Measurements from ENCODE around the gene FOXP1.

DNA sequence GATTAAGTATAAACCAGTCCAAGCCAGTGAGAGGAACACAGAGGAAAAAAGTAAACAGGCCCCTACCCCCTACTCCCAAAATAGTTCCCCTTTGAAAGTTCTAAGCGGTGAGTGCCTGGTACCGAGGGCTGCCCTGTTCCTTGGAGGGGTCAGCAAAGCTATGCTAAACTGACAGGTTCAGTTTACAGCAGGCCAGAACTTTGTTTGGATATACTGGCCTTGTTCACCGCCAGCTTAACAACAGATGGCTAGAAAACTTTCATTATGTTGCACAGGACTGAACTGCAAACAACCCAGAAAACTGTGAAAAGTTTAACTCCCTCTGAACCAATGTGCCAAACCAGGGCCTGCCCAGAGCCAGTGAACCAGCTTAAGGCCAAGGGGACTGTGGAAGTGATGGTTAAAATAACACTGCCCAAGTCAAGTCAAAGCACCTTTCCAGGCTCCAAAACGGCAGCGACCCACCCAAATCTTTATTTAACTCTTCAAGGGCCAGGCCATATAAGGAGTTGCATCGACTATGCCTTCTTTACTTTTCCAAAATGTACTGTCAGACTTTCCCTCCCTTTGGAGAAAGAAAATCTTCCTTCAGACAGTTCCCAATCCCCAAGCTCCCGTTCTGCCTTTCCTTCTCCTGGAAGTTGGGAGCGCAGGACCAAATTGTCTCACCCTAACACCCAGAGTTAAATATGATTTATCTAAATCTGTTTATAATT lies 448.0 kb downstream of the FOXP1 start:
- TF ChIP-seq, protein P1, sequence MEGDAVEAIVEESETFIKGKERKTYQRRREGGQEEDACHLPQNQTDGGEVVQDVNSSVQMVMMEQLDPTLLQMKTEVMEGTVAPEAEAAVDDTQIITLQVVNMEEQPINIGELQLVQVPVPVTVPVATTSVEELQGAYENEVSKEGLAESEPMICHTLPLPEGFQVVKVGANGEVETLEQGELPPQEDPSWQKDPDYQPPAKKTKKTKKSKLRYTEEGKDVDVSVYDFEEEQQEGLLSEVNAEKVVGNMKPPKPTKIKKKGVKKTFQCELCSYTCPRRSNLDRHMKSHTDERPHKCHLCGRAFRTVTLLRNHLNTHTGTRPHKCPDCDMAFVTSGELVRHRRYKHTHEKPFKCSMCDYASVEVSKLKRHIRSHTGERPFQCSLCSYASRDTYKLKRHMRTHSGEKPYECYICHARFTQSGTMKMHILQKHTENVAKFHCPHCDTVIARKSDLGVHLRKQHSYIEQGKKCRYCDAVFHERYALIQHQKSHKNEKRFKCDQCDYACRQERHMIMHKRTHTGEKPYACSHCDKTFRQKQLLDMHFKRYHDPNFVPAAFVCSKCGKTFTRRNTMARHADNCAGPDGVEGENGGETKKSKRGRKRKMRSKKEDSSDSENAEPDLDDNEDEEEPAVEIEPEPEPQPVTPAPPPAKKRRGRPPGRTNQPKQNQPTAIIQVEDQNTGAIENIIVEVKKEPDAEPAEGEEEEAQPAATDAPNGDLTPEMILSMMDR (IDR thresholded peaks at IDR 0.05; ENCODE audit: poor library complexity) = no peak
- TF ChIP-seq EZH2 (IDR thresholded peaks at IDR 0.05; ENCODE audit: borderline replicate concordance) (no peak), EZH2phosphoT487 (IDR thresholded peaks at IDR 0.05; ENCODE audit: low read depth, severe bottlenecking, unreplicated experiment) (no peak)
